GM18870 (cell line): ENCODE measurements around the gene MEIS2.

Experiments used
- ATAC-seq: cut with Tn5 transposase; IDR thresholded peaks from one replicate; pipeline ENCODE4 v1.9.1; 2021; ENCODE audit warnings: moderate library complexity; ENCODE audit not compliant: unreplicated experiment

The MEIS2 gene

GRCh38 chr15:36841193-36841592, 259.2 kb downstream of the MEIS2 start:
- no peak for ATAC-seq
